Measurements from ENCODE around the gene PCGF3. TPM values are rescaled to one million over a fixed set of nuclear protein-coding genes. Genes with fewer than 3 reads are reported as not detected.
"Not testable (repeated sequence)": the region's sequence is repeated elsewhere in the genome, so short reads cannot be mapped to it uniquely, and the experiment has no call there.

The PCGF3 gene
- total RNA-seq, 1 experiment from 2014 or later = 22.7 TPM

GRCh38 chr4:791252-791897 lies 85.7 kb downstream of the PCGF3 start:
- DNase-seq (ENCODE audit: low read depth, low spot score) = no peak
- in situ Hi-C loops (cut with HindIII; ENCODE audit: low pct_unique_long_range_greater_than_20kb, low sequenced_read_pairs) = no loop called here

GRCh38 chr4:791898-792625 lies 86.4 kb downstream of the PCGF3 start:
- no peak for DNase-seq (ENCODE audit: low read depth, low spot score)
- in situ Hi-C loops (cut with HindIII; ENCODE audit: low pct_unique_long_range_greater_than_20kb, low sequenced_read_pairs) = no loop called here

GRCh38 chr4:792626-793092 lies 87.0 kb downstream of the PCGF3 start:
- in situ Hi-C loops (cut with HindIII; ENCODE audit: low pct_unique_long_range_greater_than_20kb, low sequenced_read_pairs) = no loop called here
- no peak for DNase-seq (ENCODE audit: low read depth, low spot score)

- in situ Hi-C loops (cut with HindIII; ENCODE audit: low pct_unique_long_range_greater_than_20kb, low sequenced_read_pairs) = no loop called here
- no peak for DNase-seq (ENCODE audit: low read depth, low spot score)
These were observed 87.6 kb downstream of the PCGF3 start for GRCh38 chr4:793093-793861.

- in situ Hi-C loops (cut with HindIII; ENCODE audit: low pct_unique_long_range_greater_than_20kb, low sequenced_read_pairs) = no loop called here
These were observed 88.4 kb downstream of the PCGF3 start for GRCh38 chr4:793941-794621.

GRCh38 chr4:794900-795725 lies 89.5 kb downstream of the PCGF3 start:
- no peak for DNase-seq (ENCODE audit: low read depth, low spot score)
- in situ Hi-C loops (cut with HindIII; ENCODE audit: low pct_unique_long_range_greater_than_20kb, low sequenced_read_pairs) = no loop called here

More at GRCh38 chr4:793941-794621, 88.4 kb downstream of the PCGF3 start:
- DNase-seq (ENCODE audit: low read depth, low spot score) = no peak

- DNase-seq (ENCODE audit: low read depth, low spot score) = no peak
- in situ Hi-C loops (cut with HindIII; ENCODE audit: low pct_unique_long_range_greater_than_20kb, low sequenced_read_pairs) = no loop called here
These were observed 90.1 kb downstream of the PCGF3 start for GRCh38 chr4:795726-796119.

GRCh38 chr4:796206-796605 lies 90.6 kb downstream of the PCGF3 start:
- in situ Hi-C loops (cut with HindIII; ENCODE audit: low pct_unique_long_range_greater_than_20kb, low sequenced_read_pairs) = no loop called here

GRCh38 chr4:797066-797465 lies 91.4 kb downstream of the PCGF3 start:
- in situ Hi-C loops (cut with HindIII; ENCODE audit: low pct_unique_long_range_greater_than_20kb, low sequenced_read_pairs) = no loop called here
- no peak for DNase-seq (ENCODE audit: low read depth, low spot score)

More at GRCh38 chr4:796206-796605, 90.6 kb downstream of the PCGF3 start:
- no peak for DNase-seq (ENCODE audit: low read depth, low spot score)

- DNase-seq (ENCODE audit: low read depth, low spot score) = no peak
- in situ Hi-C loops (cut with HindIII; ENCODE audit: low pct_unique_long_range_greater_than_20kb, low sequenced_read_pairs) = no loop called here
These were observed 95.9 kb downstream of the PCGF3 start for GRCh38 chr4:801436-802124.

GRCh38 chr4:803884-804283 lies 98.3 kb downstream of the PCGF3 start:
- in situ Hi-C loops (cut with HindIII; ENCODE audit: low pct_unique_long_range_greater_than_20kb, low sequenced_read_pairs) = no loop called here

GRCh38 chr4:804804-805203 lies 99.2 kb downstream of the PCGF3 start:
- no peak for DNase-seq (ENCODE audit: low read depth, low spot score)
- in situ Hi-C loops (cut with HindIII; ENCODE audit: low pct_unique_long_range_greater_than_20kb, low sequenced_read_pairs) = no loop called here

More at GRCh38 chr4:803884-804283, 98.3 kb downstream of the PCGF3 start:
- DNase-seq (ENCODE audit: low read depth, low spot score) = no peak

GRCh38 chr4:806979-807378 lies 101.3 kb downstream of the PCGF3 start:
- in situ Hi-C loops (cut with HindIII; ENCODE audit: low pct_unique_long_range_greater_than_20kb, low sequenced_read_pairs); DNase-seq (ENCODE audit: low read depth, low spot score): not testable (repeated sequence)

- in situ Hi-C loops (cut with HindIII; ENCODE audit: low pct_unique_long_range_greater_than_20kb, low sequenced_read_pairs) = no loop called here
- DNase-seq (ENCODE audit: low read depth, low spot score) = no peak
These were observed 102.2 kb downstream of the PCGF3 start for GRCh38 chr4:807792-808191.

- in situ Hi-C loops (cut with HindIII; ENCODE audit: low pct_unique_long_range_greater_than_20kb, low sequenced_read_pairs) = no loop called here
- DNase-seq (ENCODE audit: low read depth, low spot score) = no peak
These were observed 103.4 kb downstream of the PCGF3 start for GRCh38 chr4:808860-809570.

- no peak for DNase-seq (ENCODE audit: low read depth, low spot score)
- in situ Hi-C loops (cut with HindIII; ENCODE audit: low pct_unique_long_range_greater_than_20kb, low sequenced_read_pairs) = no loop called here
These were observed 108.3 kb downstream of the PCGF3 start for GRCh38 chr4:813900-814299.

Measured in SK-MEL-5 (cell line).